IPS-18c (cell line): ENCODE data around the gene LRRC38.

Source experiments
- H3K4me3 ChIP-seq: 2 replicates; pipeline ENCODE4 v1.7.0; 2013; ENCODE audit warnings: low read depth, mild to moderate bottlenecking, low read length, moderate library complexity; ENCODE audit not compliant: insufficient read depth
- H3K9me3 ChIP-seq: one replicate; pipeline ENCODE4 v1.6.1; 2013; ENCODE audit warnings: mild to moderate bottlenecking, low read length, moderate library complexity; ENCODE audit not compliant: control insufficient read depth, insufficient read depth

LRRC38 gene

DNA sequence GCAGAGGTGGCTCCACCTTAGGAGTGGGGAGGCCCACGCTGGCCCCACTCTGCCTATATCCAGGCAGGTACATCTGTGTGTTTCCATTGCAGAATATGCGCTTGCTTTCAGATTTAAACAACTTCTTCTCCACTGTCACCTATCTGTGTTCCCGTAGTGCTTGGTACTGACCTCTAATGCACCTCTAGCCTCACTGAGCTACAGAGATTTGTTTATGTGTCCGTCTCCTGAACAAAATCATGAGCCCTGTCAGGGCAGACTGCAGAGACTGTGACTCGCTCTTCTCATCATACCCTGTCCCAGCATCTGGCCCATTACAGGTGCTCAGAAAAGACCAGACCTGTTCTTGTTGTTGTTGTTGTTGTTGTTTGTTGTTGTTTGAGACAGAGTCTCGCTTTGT, 14.5 kb upstream of the LRRC38 start:
- Histone ChIP-seq H3K9me3 (no peaks in the 10 kb centered on the region), H3K4me3 (no peak overlapping the region; the same call in 1 of the 2 replicates)

GRCh38 chr1:13523780-13524477, 10.1 kb upstream of the LRRC38 start:
- Histone ChIP-seq H3K4me3 (no peak overlapping the region), H3K9me3 (no peaks in the 10 kb centered on the region)

GRCh38 chr1:13520985-13521384, 7.2 kb upstream of the LRRC38 start:
- no peak overlapping the region for H3K4me3 ChIP-seq
- H3K9me3 ChIP-seq = no peaks in the 10 kb centered on the region

DNA sequence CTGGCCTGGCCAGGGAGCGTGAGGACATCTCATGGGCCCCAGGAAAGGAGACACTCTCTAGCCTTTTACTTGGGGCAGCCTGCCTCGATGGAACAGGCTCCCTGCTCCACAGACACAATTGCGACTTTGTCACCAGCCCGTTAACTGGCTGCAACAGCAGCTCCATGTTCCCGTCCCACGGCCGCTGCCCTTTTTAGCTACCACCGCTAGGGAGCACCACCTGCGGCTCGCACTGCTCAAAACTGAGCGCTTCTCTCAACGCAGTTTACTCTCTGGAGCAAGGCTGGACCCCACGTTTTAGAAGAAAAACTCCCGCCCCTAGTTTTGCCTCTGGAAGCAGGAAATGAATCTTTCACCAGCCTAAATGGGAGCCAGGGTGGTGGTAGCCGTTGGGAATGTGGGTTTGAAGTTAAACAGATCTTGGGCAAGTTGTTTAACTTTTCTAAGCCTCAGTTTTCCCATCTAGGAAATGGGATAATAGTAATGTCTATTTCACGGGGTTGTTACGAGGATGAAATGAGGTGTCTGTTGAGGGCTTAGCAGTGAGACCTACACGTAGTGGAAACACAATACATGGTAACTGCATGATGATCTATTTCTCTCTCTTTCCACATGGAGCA, 3.5 kb upstream of the LRRC38 start:
- H3K9me3 ChIP-seq = no peaks in the 10 kb centered on the region

DNA sequence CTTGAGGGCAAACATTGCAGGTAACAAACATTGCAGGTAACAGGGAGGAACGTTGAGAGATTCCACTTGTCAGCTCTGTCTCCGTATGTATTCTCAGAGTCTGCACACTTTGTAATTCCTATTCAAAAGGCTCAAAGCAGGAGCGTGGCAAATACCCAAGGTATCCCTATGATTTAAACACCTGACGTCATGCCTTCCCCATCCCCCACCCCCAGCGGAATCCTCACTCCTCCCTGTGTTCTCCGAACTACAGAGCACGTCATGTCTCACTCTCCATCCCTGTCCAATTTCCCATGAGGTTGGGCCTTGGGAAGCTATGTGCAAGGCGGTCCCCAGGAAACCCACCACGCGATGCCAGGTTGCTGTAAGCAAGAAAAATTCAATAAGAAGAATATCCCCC, 2.8 kb upstream of the LRRC38 start:
- no peaks in the 10 kb centered on the region for H3K9me3 ChIP-seq
- no peak overlapping the region for H3K4me3 ChIP-seq

More for the DNA sequence above, 3.5 kb upstream of the LRRC38 start:
- H3K4me3 ChIP-seq = no peak overlapping the region

- Histone ChIP-seq H3K9me3 (no peaks in the 10 kb centered on the region), H3K4me3 (no peak overlapping the region)
Observed at GRCh38 chr1:13514821-13515220, 1.0 kb upstream of the LRRC38 start.

DNA sequence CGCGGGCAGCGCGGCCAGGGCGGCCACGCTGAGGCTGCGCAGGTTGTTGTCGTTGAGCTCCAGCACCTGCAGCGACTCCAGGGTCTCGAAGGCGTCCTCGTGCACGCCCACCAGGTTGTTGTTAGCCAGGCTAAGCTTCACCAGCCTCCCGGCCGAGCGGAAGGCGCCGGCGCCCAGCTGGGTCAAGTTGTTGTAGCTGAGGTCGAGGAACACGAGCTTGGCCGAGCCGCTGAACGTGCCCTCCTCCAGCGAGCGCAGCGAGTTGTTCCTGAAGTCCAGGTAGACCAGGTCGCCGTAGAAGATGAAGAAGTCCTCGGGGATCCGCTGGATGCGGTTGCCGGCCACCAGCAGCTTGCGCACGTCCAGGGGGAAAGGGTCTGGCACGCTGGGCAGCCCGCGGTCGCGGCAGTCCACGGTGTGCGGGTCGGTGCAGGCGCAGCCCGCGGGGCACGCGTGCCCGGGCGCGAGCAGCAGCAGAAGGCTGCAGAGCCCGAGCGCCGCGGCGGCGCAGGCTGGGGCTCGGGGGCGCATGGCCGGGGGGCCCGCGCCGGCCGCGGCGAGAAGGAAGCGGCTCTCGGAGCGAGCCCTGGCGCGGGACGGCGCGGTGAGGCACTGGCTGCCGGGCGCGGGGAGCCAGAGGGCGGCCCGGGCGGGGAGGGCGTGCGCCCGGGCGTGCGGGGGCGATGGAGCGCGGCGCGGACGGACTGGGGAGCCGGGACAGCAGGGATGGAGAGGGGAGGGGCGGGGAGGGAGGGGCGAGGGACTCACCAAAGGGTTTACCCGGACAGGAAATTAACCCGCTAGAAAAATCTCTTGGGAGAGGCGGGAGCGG, 524 bp downstream of the LRRC38 start:
- Histone ChIP-seq H3K9me3 (no peaks in the 10 kb centered on the region), H3K4me3 (peak overlapping the region; percentile 41)

GRCh38 chr1:13512472-13512871, 1.3 kb downstream of the LRRC38 start:
- Histone ChIP-seq H3K4me3 (peak overlapping the region; percentile 25; the same call in 1 of the 2 replicates), H3K9me3 (no peaks in the 10 kb centered on the region)

GRCh38 chr1:13510499-13510898, 3.3 kb downstream of the LRRC38 start:
- H3K4me3 ChIP-seq = no peak overlapping the region
- H3K9me3 ChIP-seq = no peaks in the 10 kb centered on the region

DNA sequence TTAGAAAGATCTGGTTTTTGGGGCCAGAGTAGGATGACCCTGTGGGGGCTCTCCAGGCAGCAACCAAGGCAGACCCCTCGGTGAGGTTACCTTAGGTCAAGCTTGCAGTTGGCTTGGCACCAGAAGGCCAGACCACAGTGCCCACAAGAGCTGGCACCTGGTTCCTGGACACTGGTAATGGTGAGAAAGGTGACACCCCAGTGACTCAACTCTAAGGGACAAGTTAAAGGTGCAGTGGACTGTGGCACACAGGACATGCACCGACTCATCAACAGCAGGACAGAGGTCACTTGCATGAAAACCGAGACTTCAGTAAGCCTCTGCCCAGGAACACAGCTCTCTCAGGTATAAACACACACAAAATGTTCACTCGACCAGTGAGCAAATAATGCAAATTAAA, 6.7 kb downstream of the LRRC38 start:
- no peaks in the 10 kb centered on the region for H3K9me3 ChIP-seq
- no peak overlapping the region for H3K4me3 ChIP-seq

DNA sequence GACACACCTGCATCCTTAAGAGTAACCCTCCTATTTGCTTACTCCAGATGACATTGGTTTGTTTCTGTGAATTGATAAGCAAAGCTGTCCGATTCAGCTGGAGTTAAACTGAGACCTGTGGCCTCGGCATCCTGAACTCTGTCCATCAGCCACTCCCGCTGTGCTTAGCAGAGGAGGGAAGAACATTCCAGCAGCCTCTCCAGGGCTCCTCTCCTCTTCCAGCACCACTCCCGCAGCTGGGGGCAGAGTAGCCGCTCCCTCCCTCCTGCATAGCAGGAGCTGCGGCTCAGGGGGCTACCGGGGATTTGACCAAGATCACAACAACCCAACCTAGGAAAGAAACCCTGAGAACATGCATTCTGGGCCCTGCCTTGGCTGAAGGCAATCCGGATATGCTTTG, 8.8 kb downstream of the LRRC38 start:
- no peak overlapping the region; the same call in 1 of the 2 replicates for H3K4me3 ChIP-seq

DNA sequence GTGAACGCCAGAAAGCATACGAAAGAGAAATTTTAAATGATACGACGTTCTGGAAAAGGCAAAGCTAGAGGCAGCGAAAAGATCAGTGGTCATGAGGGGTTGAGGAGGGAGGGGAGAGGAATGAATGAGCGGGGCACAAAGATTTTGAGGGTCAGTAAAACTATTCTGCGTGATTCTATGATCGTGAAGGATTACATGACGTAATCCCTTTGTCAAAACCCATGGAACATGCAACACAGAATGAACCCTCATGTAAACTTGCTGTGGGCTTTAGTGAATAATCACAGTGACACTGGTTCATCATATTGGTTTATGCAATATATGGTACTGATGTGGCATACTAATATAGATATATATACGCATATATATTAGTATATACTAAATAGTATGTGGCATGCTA, 13.0 kb downstream of the LRRC38 start:
- Histone ChIP-seq H3K4me3 (no peak overlapping the region), H3K9me3 (no peaks in the 10 kb centered on the region)

More for the DNA sequence above, 8.8 kb downstream of the LRRC38 start:
- no peaks in the 10 kb centered on the region for H3K9me3 ChIP-seq

DNA sequence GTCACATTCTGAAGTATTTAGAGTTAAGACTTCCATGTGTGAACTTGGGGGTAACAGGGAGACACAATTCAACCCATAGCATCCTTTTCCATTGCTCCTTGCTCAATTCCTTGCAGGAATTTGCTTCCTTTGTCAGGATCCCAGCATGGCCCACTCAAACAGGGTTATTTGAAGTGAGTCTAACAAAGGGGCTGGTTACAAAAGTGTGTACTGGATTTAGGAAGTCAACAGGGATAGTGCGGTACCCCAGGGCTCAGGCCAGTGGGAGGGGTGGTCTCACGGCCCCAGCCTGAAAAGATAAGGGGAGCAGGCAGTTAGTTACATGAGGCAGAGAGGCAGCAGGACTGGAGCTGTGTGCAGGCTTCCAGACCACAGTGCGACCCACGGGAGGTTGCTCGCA, 14.4 kb downstream of the LRRC38 start:
- no peak overlapping the region for H3K4me3 ChIP-seq
- H3K9me3 ChIP-seq = no peaks in the 10 kb centered on the region

GRCh38 chr1:13498553-13498952, 15.2 kb downstream of the LRRC38 start:
- Histone ChIP-seq H3K9me3 (no peaks in the 10 kb centered on the region), H3K4me3 (no peak overlapping the region)

DNA sequence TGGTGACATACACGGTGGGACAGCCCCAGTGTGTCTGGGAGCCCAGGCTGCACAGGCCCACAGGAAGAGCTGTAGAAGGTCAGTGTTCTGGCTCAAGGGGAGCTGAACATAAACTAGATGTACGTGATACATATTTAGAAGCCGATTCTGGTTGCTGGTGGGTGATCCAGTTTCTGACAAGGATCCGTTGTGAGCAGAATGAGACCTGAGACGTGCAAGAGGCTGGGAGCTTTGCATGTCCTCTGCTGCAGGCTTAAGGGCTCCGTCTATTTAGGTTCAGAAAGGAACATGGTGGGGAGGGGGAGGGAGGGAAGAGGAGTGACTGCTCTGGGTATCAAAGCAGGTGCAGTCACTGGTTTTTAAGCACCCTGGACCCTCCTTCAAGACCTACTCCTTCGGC, 18.6 kb downstream of the LRRC38 start:
- Histone ChIP-seq H3K4me3 (no peak overlapping the region), H3K9me3 (no peaks in the 10 kb centered on the region)

DNA sequence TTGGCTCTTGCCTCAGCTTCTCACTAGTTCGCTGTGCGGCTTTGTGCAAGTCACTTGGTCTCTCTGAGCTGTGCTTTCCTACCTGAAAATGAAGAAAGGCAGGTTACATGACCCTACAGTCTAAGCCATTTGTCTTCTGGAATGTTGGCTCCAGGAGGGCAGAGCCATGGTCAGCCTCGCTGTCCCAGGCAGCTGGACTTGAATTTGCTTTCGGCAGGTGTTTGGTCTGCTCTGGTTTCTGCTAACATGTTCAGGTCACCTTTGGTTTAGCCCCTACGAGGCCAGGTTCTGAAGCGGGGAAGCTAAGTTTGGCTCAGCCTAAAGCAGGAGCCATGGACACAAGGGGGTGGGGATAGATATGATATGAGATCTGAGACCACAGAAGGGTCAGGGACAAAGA, 19.1 kb downstream of the LRRC38 start:
- no peaks in the 10 kb centered on the region for H3K9me3 ChIP-seq

GRCh38 chr1:13494025-13494424, 19.8 kb downstream of the LRRC38 start:
- peaks cover under 1% of the 10 kb centered on the region for H3K9me3 ChIP-seq

More for the DNA sequence above, 19.1 kb downstream of the LRRC38 start:
- H3K4me3 ChIP-seq = no peak overlapping the region

DNA sequence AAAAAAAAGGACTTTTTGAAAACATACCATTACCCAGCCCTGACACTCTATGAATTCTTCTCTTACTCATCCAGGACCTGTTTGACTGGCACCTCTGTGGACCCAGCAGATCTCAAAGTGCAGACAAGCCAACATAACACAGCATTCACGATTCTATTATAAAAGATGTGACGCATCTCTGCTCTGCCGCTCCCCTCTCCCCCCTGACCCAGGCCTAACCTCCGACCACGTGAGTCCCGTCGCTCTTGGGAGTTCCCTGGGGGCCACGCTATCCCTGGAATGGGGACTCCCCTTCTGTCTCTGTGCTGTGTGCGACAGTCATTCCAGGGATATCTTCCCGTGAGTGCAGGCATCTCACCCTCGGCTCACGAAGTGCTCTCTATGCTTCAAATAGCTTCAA, 21.1 kb downstream of the LRRC38 start:
- H3K4me3 ChIP-seq = no peak overlapping the region
- H3K9me3 ChIP-seq = peaks cover 2% of the 10 kb centered on the region

More at GRCh38 chr1:13494025-13494424, 19.8 kb downstream of the LRRC38 start:
- H3K4me3 ChIP-seq = no peak overlapping the region
